GM03348 (cell line): ENCODE measurements around the gene MCEMP1.

Experiments used
- DNase-seq: peaks from one replicate; pipeline ENCODE4 v3.0.0; 2012; ENCODE audit warnings: low spot score

Gene MCEMP1

DNA sequence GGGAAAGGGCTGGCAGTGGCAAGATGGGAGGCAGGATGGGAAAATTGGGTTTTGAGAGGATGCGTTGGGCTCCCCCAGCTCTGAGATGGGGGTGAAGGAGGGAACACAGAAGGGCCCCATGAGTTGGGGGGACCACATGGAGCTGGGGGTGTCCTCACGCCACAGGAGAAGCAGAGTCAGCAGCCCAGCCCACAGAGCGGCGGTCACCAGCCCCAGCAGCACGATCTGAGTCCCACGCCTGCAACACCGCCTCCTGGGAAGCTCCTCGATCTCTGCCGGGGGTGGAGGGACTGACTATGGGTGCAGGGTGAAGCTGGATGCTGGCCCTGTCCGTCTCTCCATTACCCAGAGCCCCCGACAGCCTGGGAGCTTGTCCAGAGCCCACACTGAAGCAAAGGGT is 21.7 kb downstream of the MCEMP1 start:
- DNase-seq = no peak

DNA sequence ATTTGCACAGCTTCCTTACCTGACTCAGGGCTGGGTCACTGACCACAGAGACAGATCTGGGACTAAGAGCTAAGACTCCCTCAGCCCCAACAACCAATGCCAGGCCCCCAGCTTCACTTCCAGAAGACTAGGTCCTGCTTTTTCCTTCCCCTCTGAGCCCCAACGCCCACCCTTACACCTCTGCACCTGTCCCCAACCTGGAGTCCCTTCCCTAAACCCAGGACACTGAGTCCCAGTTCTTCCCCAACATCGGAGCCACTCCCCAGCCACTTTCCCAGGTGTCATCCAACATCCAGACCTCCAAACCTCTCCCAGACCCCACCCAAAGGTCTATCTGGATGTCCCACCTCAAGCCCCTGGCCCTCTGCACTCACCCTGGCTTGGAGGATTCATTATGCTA is 22.1 kb downstream of the MCEMP1 start:
- no peak for DNase-seq

DNA sequence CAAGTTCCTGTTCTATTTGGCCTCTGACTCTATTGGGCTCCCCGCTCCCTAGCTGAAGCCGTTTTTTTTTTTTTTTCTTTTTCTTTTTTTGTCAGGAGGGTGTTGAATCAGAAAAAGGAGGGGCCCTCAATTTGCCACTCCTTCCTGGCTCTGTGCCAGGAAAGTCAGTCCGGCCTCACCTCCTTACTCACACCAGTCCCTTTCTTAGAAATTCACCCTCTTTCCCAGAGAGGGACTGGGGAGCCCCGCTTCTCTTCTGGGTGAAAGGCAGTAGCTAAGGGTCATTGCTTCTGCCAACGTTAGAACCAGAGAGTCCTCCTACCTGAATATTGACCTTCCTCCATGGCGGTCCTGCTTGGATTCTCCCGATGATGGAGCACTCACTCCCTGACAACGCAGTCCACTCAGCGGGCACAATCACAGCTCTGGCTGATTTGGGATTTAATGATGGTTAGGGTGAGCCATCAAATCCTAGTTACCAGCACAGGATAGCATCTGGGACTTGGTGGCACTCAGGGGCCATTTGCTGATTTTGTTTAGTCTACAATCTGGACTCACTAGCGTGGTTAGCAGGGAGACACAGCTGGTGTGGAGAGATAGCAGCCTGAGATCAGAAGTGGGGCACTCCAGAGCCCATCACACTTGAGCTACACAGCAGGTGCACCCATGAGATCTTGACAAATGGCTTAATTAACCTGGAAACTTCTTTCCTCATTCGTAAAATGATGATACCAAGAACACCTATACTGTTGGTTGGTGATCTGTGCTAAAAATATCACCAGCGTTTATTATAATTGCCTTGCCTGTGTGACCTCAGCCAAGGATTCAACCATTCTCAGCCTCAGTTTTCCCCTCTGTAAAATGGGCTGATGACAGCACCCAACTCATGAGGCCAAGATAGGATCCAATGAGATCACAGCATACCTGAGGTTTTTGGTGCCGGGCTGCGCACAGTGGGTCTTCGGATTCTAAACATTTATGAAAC is 22.8 kb downstream of the MCEMP1 start:
- DNase-seq = no peak

DNA sequence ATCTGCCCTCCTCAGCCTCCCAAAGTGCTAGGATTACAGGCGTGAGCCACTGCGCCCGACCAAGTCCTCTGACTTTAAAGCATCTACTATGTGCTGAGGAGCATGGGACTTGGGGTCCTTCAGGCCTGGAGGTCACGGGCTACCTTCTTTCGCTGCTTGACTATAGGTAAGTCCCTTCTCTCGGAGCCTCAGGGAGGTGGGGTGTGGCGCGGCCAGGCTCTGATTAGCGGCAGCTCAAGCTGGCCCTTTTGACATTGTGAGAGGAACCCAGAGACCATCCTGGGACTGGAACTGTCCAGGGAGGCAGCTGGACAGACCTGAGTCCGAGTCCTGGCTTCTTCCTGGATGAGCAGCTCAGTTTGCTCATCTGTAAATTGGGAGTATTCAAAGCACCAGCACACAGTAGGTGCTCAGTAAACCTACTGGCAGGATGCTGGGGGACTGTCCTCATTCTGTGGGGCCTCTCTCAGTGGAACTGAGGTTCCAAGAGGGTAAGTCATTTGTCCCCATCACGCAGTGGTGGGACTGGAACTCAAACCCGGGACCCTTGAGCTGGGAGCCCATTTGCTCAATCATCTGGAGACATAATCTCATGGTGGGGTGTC is 24.3 kb downstream of the MCEMP1 start:
- no peak for DNase-seq

DNA sequence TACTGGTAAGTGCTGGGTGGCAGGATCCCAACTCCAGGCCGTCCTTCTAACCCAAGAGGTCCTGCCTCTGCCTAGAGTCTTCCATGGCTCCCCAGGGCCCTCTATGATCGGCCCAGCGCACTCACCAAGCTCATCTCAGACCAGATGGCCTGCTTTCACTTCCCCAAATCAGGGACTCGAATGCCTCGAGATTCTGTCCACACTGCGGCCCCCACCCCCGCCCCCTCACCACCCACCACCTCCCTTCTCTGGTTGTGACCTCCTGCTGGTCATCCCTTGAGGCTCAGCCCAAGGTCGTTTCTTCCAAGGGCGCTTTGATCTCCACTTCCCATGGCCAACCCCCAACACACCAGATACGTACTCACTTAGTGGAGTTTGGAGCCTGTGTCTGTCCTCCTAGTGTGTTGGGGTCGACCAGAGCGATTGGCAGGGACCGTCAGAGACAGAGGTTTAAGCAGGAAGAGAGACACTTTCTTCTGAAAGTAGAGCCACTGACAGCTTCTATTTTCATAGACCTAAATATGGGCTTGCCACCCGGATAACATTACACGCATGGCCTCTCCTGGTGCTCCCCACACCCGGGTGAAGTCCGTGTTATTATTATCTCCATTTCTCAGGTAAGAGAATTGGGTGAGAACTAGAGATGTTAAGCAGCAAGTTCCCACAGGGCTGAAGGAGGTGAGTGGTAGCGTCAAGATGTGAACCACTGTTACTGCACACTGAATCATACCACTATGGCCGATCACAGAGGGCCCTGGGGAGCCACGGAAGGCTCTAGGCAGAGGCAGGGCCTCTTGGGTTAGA is 25.0 kb downstream of the MCEMP1 start, which contains the start of gene FCER2:
TSS of gene FCER2 (minus strand) at position 478 of the 804 bp plus-strand sequence. CDS start 2,371 bp downstream, outside the sequence.
- DNase-seq = no peak

DNA sequence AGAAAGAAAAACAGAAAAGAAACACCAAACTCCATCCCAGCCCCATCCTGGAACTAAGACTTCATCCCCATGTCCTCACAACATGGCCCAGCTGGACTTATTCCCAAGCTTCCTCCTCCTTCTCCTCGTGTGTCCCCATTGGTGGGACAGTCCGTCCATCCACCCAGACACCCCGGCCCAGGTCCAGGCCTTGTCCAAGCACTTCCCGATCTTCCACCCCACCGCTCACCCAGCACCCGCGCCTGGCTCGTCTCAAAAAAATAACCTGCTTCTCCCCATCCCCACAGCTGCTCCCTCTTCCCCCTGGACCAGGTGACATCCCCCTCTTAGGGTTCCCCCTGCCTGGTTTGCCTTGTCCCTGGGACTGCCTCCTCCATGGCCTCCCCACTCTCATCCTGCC is 26.4 kb downstream of the MCEMP1 start:
- no peak for DNase-seq

DNA sequence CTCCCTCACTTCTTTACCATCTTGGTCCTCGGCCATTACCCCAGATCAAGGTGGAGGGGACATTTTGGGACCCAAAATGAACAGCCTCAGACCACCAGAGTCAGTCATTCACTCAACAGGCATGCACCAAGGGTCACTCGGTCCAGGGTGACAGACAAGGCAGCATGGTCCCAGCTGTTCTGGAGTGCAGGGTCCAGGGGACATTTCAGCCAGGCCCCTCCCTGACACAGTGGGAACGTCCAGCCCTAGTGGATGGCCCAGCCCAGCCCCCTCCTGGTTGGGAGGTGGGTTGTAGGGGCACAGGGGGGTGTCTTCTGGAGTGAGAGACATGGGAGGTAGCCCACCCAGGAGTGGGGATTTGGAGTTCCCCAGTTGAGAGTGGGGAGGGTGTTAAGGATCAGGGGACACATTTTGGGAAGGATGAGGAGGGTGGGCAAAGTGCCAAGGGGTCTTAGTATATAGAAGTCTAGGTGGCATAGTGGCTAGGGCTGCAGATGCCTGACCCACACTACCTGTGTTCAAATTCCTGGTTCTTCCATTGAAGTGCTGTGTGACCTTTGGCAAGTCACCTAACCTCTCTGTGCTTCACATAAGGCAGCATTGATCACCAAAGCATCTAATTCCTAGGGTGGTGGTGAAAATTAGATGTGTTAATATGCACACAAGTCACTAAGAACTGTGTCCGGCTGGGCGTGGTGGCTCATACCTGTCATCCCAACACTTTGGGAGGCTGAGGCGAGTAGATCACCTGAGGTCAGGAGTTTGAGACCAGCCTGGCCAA is 27.6 kb downstream of the MCEMP1 start:
- DNase-seq = no peak

DNA sequence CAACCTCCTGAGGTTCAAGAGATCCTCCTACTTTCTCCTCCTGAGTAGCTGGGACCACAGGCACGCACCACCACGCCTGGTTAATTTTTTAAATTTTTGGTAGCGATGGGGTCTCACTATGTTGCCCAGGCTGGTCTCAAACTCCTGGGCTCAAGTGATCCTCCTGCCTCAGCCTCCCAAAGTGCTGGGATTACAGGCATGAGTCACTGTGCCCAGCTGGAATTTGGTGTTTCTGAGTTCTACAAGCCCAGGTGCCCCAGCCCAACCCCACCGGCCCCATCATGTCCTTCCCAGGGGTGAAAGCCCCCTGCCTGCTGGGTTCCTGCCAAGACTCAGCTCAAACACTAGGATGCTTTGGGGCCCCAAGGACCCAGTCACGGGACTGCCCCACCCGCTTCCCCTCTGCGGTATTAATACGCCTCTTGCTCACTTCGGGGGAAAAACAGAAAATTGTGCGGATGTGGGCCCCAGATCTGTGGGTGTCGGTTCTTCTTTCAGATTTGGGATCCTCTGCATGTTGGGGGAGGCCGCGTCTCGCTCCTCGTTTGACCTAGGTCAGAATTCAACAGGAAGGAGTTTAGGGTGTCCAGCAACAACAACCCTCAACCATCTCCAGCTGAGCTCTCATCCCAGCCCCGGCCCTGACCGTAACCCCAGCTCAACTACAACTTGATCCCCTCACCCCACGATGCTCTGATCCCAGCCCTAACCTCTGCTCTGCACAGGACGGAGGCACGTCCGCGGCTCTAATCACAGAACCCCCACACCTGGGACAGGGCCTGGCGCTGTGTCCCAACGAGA is 28.7 kb downstream of the MCEMP1 start:
- DNase-seq = no peak

DNA sequence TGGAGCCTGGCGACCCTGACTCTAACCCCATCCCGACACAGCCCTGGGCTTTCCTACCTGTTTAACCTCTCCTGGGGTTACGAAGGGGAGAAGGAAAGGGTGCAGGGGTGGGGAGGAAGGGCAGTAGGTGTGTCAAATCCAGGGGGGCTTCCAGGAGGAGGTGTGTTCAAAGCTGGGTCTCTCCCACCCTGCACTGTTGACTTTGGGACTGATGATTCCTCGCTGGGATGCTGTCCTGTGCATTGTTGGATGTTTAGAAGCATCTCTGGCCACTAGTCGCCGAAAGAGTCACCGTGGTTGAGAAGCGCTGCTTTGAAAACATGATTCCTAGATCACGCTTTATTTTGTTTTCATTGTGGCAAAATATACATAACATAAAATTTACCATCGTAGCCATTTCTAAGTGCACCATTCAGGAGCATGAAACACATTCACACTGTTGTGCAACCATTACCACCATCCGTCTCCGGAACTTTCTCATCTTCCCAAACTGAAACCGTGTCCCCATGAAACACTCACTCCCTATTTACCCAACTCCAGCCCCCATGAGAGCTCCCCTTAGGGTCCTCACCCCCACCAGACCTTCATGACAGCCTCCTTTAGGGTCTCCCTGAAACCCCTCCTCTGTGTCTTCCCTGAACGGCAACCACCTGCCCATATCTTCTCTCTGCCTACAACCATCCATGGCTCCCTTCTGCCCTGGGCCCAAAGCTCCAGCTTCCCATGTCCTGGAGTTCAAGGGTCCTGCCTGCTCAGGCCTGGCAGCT is 29.5 kb downstream of the MCEMP1 start:
- DNase-seq = no peak

DNA sequence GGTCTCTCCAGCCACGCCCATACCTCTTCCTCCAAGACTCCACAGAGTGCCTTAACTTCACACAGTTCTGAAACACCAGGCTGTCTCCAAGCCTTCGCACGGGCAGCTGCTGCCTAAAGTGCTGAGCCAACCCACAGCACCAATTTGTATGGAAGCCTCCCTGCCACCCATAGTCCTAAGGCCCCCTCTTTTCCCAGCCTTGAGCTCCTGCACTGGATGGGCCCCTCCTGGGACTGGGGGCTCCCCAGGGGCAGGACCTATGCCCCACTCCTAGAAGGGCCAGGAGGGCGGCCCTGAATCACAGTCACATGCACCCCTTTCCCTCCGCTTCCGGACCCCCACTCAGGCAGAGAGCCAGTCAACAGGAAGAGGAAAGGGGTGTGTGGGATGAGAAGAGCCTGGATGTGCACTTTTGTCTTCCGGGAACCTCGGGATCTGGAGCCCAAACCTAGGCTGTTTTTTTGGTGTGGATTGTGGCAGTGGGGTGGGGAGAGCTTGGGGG is 30.1 kb downstream of the MCEMP1 start:
- no peak for DNase-seq

DNA sequence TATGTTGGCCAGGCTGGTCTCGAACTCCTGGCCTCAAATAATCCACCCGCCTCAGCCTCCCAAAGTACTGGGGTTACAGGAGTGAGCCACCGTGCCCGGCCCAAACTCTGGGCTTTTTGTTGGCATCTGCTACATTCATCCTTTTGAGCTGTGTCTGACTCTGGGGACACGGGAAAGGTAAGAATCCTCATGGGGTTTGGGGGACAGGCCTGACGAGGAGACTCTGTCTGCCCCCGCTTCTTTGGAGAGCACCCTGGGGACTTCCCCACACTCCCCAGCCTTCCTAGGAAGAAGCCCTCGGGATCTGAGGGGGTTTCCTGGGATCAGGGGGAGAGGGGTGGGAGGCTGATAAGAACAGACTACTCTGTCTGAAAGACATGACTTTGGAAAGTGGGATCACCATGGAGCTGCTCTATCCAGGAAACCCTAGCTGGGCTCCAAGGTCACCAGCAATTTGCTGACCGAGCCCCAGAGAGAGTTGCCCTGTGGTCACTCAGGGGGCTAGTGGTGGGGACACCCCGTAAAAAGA is 33.1 kb downstream of the MCEMP1 start:
- DNase-seq = no peak

DNA sequence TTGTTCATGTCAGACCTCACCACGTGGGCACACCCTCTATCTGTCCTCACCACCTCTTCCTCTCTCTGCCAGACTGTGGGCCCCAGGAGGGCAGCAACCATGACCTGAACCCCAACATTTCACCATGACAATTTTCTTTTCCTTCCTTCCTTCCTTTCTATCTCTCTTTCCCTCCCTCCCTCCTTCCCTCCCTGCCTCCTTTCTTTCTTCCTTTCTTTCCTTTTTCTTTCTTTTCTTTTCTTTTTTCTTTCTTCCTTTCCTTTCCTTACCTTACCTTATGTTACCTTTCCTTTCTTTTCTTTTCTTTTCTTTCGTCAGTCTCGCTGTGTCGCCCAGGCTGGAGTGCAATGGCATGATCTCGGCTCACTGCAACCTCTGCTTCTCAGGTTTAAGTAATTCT is 33.7 kb downstream of the MCEMP1 start:
- no peak for DNase-seq

DNA sequence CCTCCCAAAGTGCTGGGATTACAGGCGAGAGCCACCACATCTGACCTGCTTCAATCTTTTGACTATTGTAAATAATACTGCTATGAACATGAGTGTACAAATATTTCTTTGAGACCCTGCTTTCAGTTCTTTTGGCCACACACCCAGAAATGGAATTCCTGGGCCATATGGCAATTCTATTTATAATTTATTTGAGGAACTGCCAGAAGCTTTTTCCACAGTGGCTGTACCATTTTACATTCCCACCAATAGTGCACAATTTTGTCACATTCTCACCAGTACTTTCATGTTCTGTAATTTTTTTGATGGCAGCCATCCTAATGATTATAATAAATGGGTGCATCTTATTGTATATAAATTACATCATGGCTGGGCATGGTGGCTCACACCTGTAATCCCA is 38.8 kb downstream of the MCEMP1 start:
- no peak for DNase-seq

DNA sequence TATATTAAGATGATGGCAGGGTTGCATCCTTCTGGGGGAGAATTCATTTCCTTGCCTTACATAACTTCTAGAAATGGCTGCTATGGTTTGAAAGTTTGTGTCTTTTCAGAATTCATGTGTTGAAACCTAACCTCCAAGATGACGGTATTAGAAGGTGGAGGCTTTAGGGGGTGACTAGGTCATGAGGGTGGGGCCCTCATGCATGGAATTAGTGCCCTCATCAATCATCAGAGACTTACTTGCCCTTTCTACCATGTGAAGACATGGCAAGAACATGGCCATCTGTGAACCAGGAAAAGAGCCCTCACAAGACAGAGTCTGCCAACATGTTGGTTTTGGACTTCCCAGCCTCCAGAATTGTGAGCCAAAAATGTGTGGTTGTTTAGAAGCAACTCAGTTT is 39.9 kb downstream of the MCEMP1 start:
- no peak for DNase-seq

DNA sequence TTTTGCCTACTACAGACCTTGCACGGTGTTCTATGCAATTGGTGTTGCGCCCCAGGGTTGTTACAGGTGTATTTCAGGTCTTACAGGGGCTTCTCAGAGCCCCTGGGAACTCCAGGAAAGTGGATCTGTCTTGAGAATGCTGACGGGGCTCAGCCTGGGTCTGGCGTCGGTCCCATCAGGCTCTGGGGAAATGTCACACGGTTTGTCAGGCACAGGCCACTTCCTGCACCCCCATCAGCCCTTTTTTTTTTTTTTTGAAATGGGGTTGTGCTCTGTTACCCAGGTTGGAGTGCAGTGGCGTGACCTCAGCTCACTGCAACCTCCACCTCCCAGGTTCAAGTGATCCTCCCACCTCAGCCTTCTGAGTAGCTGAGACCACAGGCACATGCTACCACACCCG is 41.8 kb downstream of the MCEMP1 start:
- no peak for DNase-seq

DNA sequence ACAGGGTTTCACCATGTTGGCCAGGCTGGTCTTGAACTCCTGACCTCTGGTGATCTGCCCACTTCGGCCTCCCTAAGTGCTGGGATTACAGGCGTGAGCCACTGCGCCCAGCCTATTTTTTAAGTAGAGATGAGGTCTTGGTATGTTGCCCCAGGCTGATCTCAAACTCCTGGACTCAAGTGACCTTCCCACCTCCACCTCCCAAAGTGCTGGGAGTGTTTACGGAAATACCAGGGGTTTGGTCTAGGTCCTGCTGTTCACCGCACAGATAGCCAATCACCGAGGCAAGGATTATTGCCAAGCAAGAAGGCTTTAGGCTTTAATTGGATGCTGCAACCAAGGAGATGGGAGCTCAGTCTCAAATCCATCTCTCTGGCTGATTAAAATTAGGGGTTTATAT is 43.5 kb downstream of the MCEMP1 start:
- no peak for DNase-seq

DNA sequence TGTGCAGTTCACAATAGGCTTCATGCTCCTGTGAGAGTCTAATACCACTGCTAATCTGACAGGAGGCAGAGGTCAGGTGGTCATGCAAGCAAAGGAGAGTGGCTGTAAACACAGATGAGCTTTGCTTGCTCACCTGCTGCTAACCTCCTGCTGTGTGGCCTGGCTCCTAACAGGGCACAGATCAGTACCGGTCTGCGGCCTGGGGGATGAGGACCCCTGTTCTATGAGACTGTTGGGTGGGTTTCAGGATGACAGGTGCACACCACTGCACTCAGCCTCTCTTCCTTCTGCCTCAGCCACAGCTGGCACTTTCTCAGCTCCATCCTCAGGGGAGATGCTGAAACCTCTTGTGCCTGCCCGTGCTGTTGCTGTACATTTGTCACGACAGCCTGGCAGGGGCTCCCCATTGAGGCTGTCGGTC is 45.4 kb downstream of the MCEMP1 start:
- no peak for DNase-seq

DNA sequence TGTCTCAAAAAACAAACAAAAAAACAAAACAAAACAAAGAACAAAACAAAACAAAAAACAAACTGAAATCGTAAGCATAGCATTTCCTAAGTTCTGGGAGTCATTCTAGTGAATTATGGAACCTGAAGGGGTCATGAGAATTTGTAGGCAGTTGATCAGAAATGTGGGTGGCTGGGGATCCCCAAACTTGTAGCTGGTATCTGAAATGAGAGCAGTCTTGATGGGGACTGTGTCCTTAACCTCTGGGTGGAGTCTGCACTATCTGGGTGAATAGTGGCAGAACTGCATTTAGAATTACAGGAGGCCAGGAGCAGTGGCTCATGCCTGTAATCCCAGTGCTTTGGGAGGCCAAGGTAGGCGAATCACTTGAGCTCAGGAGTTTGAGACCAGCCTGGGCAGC is 48.9 kb downstream of the MCEMP1 start:
- DNase-seq = no peak

DNA sequence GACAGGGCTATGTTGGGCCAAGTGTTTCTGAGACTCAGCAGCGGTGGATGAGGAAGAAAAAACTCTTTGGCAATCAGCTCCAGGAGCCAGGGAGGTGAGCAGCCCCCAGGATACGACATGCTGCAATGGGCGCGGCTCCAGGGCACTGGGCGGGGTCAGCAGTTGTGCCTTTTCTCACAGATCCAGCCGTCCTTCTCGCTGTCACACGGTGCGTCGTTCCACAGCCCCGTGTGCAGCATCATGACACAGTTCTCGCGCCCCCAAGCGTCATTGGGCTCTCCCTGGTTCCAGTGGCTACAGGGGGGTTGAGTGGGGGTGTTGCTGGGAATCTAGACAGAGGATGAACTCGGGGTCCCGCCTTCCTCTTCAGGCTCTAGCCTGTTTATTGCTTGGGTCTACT is 52.3 kb downstream of the MCEMP1 start:
- no peak for DNase-seq
